HL-60 (cell line): Measurements from ENCODE around the gene ZNF697.
"Not testable (repeated sequence)": the region's sequence is repeated elsewhere in the genome, so short reads cannot be mapped to it uniquely, and the experiment has no call there.

Experiments
- GABPA ChIP-seq: IDR thresholded peaks from 2 replicates; pipeline ENCODE4 v1.6.1; 2012; ENCODE audit warnings: low read depth
- POLR2AphosphoS5 ChIP-seq: IDR thresholded peaks from 2 replicates; pipeline ENCODE4 v1.6.1; 2012; ENCODE audit warnings: low read depth
- TF ChIP-seq, protein P1 (sequence below): IDR thresholded peaks from one replicate; pipeline ENCODE4 v1.5.1; 2011; ENCODE audit warnings: low read length, control low read depth, inconsistent platforms; ENCODE audit not compliant: insufficient read depth

DNA sequence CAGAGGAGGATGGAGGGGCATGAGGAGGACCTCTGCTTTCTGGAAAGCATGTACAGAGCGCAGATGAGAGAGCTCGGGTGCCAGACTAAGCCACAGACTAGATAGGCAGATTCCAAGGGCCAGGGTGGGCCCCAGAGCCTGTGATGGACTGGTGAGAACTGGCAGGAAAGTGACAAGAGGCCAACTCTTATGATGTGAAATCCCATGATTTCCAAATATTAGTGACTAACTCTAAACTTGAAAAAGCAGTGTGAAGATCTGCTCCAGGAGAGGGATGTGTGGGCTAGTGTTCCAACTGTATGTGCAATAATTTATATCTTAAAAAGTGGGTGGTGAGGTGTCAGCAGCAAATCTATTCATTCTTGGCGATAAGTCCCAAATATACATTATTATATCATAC, 67.0 kb downstream of the ZNF697 start:
- TF ChIP-seq, protein P1, sequence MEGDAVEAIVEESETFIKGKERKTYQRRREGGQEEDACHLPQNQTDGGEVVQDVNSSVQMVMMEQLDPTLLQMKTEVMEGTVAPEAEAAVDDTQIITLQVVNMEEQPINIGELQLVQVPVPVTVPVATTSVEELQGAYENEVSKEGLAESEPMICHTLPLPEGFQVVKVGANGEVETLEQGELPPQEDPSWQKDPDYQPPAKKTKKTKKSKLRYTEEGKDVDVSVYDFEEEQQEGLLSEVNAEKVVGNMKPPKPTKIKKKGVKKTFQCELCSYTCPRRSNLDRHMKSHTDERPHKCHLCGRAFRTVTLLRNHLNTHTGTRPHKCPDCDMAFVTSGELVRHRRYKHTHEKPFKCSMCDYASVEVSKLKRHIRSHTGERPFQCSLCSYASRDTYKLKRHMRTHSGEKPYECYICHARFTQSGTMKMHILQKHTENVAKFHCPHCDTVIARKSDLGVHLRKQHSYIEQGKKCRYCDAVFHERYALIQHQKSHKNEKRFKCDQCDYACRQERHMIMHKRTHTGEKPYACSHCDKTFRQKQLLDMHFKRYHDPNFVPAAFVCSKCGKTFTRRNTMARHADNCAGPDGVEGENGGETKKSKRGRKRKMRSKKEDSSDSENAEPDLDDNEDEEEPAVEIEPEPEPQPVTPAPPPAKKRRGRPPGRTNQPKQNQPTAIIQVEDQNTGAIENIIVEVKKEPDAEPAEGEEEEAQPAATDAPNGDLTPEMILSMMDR, result not testable (repeated sequence)
- TF ChIP-seq GABPA, POLR2AphosphoS5: not testable (repeated sequence)
